Ishikawa (cell line): ENCODE data around the gene DCAF5.

Experiments
- CEBPB ChIP-seq: IDR thresholded peaks from 2 replicates; pipeline ENCODE4 v1.6.1; 2012
- CREB1 ChIP-seq: IDR thresholded peaks from 2 replicates; pipeline ENCODE4 v1.6.1; 2012; ENCODE audit warnings: low read depth
- EGR1 ChIP-seq: IDR thresholded peaks from 2 replicates; pipeline ENCODE4 v1.6.1; 2012
- EP300 ChIP-seq: IDR thresholded peaks from 2 replicates; pipeline ENCODE4 v1.6.1; 2012; ENCODE audit warnings: borderline replicate concordance
- FOXM1 ChIP-seq: IDR thresholded peaks from 2 replicates; pipeline ENCODE4 v1.6.1; 2012; ENCODE audit warnings: low read depth, borderline replicate concordance
- NFIC ChIP-seq: IDR thresholded peaks from 2 replicates; pipeline ENCODE4 v1.6.1; 2012
- RAD21 ChIP-seq: IDR thresholded peaks from 2 replicates; pipeline ENCODE4 v1.6.1; 2012; ENCODE audit warnings: low read depth
- TAF1 ChIP-seq: IDR thresholded peaks from 2 replicates; pipeline ENCODE4 v1.6.1; 2012; ENCODE audit warnings: low read depth, mild to moderate bottlenecking
- TCF12 ChIP-seq: IDR thresholded peaks from 2 replicates; pipeline ENCODE4 v1.6.1; 2012; ENCODE audit warnings: low read depth
- TEAD4 ChIP-seq: IDR thresholded peaks from 2 replicates; pipeline ENCODE4 v1.6.1; 2012
- YY1 ChIP-seq: IDR thresholded peaks from 2 replicates; pipeline ENCODE4 v1.6.1; 2012; ENCODE audit warnings: low read depth
- ZBTB7A ChIP-seq: IDR thresholded peaks from 2 replicates; pipeline ENCODE4 v1.6.1; 2012; ENCODE audit warnings: low read depth
- TF ChIP-seq, protein P1 (sequence below): IDR thresholded peaks from 2 replicates; pipeline ENCODE4 v1.6.1; 2012
- TF ChIP-seq, protein P2 (sequence below): IDR thresholded peaks from 2 replicates; pipeline ENCODE4 v1.6.1; 2012
- TF ChIP-seq, protein P3 (sequence below): IDR thresholded peaks from 2 replicates; pipeline ENCODE4 v1.6.1; 2012; ENCODE audit warnings: low read depth, mild to moderate bottlenecking

The DCAF5 gene

DNA sequence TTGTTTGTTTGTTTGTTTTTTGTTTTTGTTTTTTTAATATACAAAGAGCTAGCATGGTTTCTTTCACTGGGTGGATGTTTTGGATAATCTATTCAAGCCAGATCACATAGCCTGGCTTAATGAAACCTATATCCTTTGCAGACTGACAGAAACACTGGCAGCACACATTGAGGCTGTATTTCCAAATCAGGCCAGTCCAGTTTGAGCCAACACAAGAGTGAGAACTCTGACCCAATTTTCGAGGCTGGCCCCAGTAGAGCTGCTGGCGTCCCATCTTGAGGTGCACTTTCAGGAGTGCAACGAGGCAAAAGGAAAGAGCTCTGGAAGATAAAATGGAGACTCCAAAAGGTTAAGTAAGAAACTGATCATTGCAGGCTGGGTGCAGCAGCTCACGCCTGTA lies 129.9 kb downstream of the DCAF5 start:
- no peak for TF ChIP-seq CREB1
- no peak for TF ChIP-seq CEBPB
- TF ChIP-seq EP300 = no peak
- no peak for TF ChIP-seq EGR1
- no peak for TF ChIP-seq ZBTB7A
- TF ChIP-seq FOXM1 = no peak
- TF ChIP-seq TEAD4 = no peak
- no peak for TF ChIP-seq TAF1
- TF ChIP-seq, protein P1, sequence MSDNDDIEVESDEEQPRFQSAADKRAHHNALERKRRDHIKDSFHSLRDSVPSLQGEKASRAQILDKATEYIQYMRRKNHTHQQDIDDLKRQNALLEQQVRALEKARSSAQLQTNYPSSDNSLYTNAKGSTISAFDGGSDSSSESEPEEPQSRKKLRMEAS = no peak
- no peak for TF ChIP-seq TCF12
- no peak for TF ChIP-seq RAD21
- TF ChIP-seq, protein P2, sequence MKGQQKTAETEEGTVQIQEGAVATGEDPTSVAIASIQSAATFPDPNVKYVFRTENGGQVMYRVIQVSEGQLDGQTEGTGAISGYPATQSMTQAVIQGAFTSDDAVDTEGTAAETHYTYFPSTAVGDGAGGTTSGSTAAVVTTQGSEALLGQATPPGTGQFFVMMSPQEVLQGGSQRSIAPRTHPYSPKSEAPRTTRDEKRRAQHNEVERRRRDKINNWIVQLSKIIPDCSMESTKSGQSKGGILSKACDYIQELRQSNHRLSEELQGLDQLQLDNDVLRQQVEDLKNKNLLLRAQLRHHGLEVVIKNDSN = no peak
- TF ChIP-seq NFIC = no peak
- no peak for TF ChIP-seq YY1
- TF ChIP-seq, protein P3, sequence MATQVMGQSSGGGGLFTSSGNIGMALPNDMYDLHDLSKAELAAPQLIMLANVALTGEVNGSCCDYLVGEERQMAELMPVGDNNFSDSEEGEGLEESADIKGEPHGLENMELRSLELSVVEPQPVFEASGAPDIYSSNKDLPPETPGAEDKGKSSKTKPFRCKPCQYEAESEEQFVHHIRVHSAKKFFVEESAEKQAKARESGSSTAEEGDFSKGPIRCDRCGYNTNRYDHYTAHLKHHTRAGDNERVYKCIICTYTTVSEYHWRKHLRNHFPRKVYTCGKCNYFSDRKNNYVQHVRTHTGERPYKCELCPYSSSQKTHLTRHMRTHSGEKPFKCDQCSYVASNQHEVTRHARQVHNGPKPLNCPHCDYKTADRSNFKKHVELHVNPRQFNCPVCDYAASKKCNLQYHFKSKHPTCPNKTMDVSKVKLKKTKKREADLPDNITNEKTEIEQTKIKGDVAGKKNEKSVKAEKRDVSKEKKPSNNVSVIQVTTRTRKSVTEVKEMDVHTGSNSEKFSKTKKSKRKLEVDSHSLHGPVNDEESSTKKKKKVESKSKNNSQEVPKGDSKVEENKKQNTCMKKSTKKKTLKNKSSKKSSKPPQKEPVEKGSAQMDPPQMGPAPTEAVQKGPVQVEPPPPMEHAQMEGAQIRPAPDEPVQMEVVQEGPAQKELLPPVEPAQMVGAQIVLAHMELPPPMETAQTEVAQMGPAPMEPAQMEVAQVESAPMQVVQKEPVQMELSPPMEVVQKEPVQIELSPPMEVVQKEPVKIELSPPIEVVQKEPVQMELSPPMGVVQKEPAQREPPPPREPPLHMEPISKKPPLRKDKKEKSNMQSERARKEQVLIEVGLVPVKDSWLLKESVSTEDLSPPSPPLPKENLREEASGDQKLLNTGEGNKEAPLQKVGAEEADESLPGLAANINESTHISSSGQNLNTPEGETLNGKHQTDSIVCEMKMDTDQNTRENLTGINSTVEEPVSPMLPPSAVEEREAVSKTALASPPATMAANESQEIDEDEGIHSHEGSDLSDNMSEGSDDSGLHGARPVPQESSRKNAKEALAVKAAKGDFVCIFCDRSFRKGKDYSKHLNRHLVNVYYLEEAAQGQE = no peak

DNA sequence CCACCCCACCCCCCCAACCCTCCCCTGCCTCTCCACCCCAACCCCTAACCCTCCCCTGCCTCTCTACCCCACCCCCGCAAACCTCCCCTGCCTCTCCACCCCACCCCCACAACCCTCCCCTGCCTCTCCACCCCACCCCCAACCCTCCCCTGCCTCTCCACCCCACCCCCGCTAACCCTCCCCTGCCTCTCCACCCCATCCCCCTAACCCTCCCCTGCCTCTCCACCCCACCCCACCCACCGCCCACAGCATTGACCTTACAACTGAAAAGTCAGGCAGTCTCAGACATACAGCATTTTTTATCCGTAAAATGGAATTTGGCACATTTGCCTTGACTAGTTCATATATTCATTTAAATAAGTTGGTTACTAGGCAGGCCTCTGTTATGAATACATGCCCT lies 135.2 kb downstream of the DCAF5 start:
- TF ChIP-seq, protein P3 = no peak
- TF ChIP-seq EP300 = no peak
- TF ChIP-seq, protein P2 = no peak
- TF ChIP-seq, protein P1 = no peak
- no peak for TF ChIP-seq ZBTB7A

DNA sequence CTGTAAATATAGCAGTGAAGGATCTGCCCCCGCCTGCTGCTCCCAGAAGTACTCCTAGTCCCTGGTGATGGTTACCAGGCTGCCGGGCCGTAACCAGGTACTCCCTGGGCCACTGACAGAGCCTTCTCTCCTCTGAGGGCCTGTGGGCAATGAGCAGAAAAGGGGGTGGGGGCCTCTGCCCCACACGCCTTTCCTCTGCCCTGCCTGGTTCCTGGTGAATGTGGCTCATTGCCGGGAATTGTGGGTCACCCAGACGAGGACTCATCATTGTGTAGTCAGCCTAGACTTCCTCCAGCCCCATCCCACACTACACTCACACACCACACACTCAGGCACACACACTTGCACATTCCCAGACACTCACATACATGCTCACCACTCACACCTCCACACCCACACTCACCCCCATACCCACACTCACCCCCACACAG lies 138.1 kb downstream of the DCAF5 start:
- TF ChIP-seq NFIC (no peak), YY1 (no peak), EGR1 (no peak), ZBTB7A (no peak), FOXM1 (no peak), TAF1 (no peak)

DNA sequence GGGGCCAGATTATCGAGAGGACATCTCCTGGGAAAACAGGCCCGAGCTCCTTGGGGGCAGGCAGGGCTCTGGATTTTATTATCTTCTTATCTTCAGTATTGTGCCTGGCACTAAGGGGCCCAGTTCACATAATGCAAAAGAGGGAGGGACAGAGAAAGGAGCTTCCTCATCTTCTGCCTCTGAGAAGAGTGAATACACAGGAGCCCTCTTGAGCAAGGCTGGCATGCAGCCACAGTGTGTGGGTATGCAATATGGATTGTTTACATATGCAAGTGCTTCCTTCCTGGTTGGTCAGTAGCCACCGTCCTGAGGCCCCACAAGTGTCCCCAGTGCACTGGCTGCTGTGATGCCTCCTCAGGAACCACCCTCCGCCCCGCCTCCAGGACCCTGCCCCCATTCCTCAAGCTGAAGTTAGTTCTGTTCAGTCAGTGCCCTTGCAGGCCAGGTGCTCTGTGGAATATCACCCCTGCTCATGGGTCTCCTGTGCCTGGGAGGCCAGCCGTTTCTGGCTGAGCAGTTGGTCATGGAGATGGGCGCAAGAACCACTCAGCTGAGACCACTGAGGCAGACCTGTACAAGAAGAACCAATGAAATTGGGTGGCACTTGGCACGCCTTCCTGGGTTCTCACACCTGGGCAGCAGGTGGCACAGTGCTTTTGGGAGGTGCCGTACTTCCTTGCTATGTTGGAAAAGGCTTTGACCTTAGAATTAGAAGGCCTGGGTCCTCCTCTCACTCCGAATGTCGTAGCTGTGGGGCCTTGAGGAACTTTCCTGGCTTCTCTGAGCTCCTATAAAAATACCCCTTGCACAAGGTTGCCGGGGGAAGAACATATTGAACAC lies 138.8 kb downstream of the DCAF5 start:
- TF ChIP-seq YY1 (no peak), CEBPB (0 out of 2 replicates have a peak, but pooled peaks have one; percentile 27), NFIC (0 out of 2 replicates have a peak, but pooled peaks have one; percentile 9), EGR1 (no peak), RAD21 (no peak)
- TF ChIP-seq, protein P1 = peak; percentile 48; the same call in 1 of the 2 replicates

DNA sequence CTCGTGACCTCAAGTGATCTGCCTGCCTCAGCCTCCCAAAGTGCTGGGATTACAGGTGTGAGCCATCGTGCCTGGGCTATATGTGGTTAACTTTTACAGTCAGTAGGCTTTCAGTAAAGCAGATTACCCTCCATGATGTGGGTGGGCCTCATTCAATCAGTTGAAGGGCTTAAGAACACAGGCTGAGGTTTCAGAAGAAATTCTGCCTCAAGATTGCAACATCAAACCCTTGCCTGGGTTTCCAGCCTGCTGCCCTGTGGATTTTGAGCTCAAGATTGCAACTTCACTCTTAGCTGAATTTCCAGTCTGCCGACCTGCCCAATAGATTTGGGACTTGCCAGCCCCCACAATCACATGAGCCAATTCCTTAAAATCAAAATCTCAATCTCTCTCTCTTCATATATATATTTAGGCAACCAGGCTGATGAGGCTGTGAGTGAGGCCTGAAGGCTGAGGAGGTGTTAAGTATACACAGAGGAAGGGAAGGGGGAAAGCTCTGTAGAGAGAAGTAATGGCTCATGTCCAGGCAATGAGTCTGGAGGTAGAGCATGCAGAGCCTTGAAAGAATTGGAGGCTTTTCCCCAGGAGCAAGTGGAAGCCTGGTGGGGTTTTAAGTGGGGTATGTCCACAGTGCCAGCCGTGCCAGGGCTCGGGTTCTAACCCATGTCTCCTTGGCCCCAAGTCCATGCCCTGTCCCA lies 140.5 kb downstream of the DCAF5 start:
- TF ChIP-seq, protein P2 = no peak
- TF ChIP-seq, protein P1 = no peak
- TF ChIP-seq TEAD4 = no peak
